ENCODE results near the gene NEK1.
"Not testable (repeated sequence)": the region's sequence is repeated elsewhere in the genome, so short reads cannot be mapped to it uniquely, and the experiment has no call there.

Gene NEK1

DNA sequence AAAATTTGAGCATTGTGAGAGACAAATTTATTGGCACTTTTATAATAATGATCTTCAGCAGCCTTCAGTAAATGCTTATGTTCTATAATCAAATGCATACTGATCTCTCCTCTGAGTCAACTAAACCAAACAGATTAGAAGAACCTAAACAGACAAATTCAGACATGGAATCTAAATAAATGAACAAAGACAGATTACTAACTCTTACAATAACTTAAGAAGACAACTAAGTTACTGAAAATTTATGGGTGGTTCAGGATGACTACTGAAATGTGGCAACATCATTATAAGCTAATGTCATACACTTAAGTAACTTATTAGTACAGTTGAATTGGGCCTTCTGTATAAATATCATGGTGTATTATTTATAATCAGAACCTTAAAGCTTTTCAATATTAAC, 127.3 kb downstream of the NEK1 start:
- no peak overlapping the region for H3K9ac ChIP-seq (ENCODE audit: low read length)
- H3K27ac ChIP-seq (ENCODE audit: low read length), result no peak overlapping the region
- no peak overlapping the region for H3K4me3 ChIP-seq (ENCODE audit: low read length)
- no peaks in the 10 kb centered on the region for H3K9me3 ChIP-seq (ENCODE audit: control insufficient read depth, low read depth, low read length)
- H3K27me3 ChIP-seq (ENCODE audit: control insufficient read depth, insufficient read depth, low read length), result no peaks in the 10 kb centered on the region
- no peaks in the 10 kb centered on the region for H3K36me3 ChIP-seq (ENCODE audit: control insufficient read depth, low read depth, low read length)
- H3K4me1 ChIP-seq (ENCODE audit: control insufficient read depth, low read depth, low read length), result no peaks in the 10 kb centered on the region

GRCh38 chr4:169484485-169484884, 127.9 kb downstream of the NEK1 start:
- H3K9ac ChIP-seq (ENCODE audit: low read length), result no peak overlapping the region
- no peaks in the 10 kb centered on the region for H3K9me3 ChIP-seq (ENCODE audit: control insufficient read depth, low read depth, low read length)
- H3K27me3 ChIP-seq (ENCODE audit: control insufficient read depth, insufficient read depth, low read length), result no peaks in the 10 kb centered on the region
- H3K4me1 ChIP-seq (ENCODE audit: control insufficient read depth, low read depth, low read length), result no peaks in the 10 kb centered on the region
- H3K36me3 ChIP-seq (ENCODE audit: control insufficient read depth, low read depth, low read length), result no peaks in the 10 kb centered on the region
- H3K4me3 ChIP-seq (ENCODE audit: low read length), result no peak overlapping the region
- H3K27ac ChIP-seq (ENCODE audit: low read length), result no peak overlapping the region

GRCh38 chr4:169464080-169464479, 148.3 kb downstream of the NEK1 start:
- Histone ChIP-seq H3K4me3 (ENCODE audit: low read length) (no peak overlapping the region), H3K36me3 (ENCODE audit: control insufficient read depth, low read depth, low read length) (no peaks in the 10 kb centered on the region), H3K27me3 (ENCODE audit: control insufficient read depth, insufficient read depth, low read length) (no peaks in the 10 kb centered on the region), H3K4me1 (ENCODE audit: control insufficient read depth, low read depth, low read length) (no peaks in the 10 kb centered on the region), H3K27ac (ENCODE audit: low read length) (no peak overlapping the region), H3K9ac (ENCODE audit: low read length) (no peak overlapping the region), H3K9me3 (ENCODE audit: control insufficient read depth, low read depth, low read length) (no peaks in the 10 kb centered on the region)

- no peaks in the 10 kb centered on the region for H3K9me3 ChIP-seq (ENCODE audit: control insufficient read depth, low read depth, low read length)
- H3K27me3 ChIP-seq (ENCODE audit: control insufficient read depth, insufficient read depth, low read length), result no peaks in the 10 kb centered on the region
- no peaks in the 10 kb centered on the region for H3K4me1 ChIP-seq (ENCODE audit: control insufficient read depth, low read depth, low read length)
- H3K36me3 ChIP-seq (ENCODE audit: control insufficient read depth, low read depth, low read length), result no peaks in the 10 kb centered on the region
- no peak overlapping the region for H3K4me3 ChIP-seq (ENCODE audit: low read length)
- no peak overlapping the region for H3K9ac ChIP-seq (ENCODE audit: low read length)
- no peak overlapping the region for H3K27ac ChIP-seq (ENCODE audit: low read length)
These were observed 152.3 kb downstream of the NEK1 start for GRCh38 chr4:169460081-169460480.

GRCh38 chr4:169458575-169458974, 153.8 kb downstream of the NEK1 start:
- no peak overlapping the region for H3K4me3 ChIP-seq (ENCODE audit: low read length)
- no peaks in the 10 kb centered on the region for H3K36me3 ChIP-seq (ENCODE audit: control insufficient read depth, low read depth, low read length)
- H3K27ac ChIP-seq (ENCODE audit: low read length), result no peak overlapping the region
- no peaks in the 10 kb centered on the region for H3K9me3 ChIP-seq (ENCODE audit: control insufficient read depth, low read depth, low read length)
- H3K4me1 ChIP-seq (ENCODE audit: control insufficient read depth, low read depth, low read length), result no peaks in the 10 kb centered on the region
- no peak overlapping the region for H3K9ac ChIP-seq (ENCODE audit: low read length)
- no peaks in the 10 kb centered on the region for H3K27me3 ChIP-seq (ENCODE audit: control insufficient read depth, insufficient read depth, low read length)

- not testable (repeated sequence) for H3K27me3 ChIP-seq (ENCODE audit: control insufficient read depth, insufficient read depth, low read length); H3K9ac ChIP-seq (ENCODE audit: low read length); H3K4me3 ChIP-seq (ENCODE audit: low read length); H3K27ac ChIP-seq (ENCODE audit: low read length); H3K36me3 ChIP-seq (ENCODE audit: control insufficient read depth, low read depth, low read length); H3K9me3 ChIP-seq (ENCODE audit: control insufficient read depth, low read depth, low read length); H3K4me1 ChIP-seq (ENCODE audit: control insufficient read depth, low read depth, low read length)
These were observed 159.7 kb downstream of the NEK1 start for GRCh38 chr4:169452644-169453043.

- H3K9me3 ChIP-seq (ENCODE audit: control insufficient read depth, low read depth, low read length); H3K36me3 ChIP-seq (ENCODE audit: control insufficient read depth, low read depth, low read length); H3K27ac ChIP-seq (ENCODE audit: low read length); H3K27me3 ChIP-seq (ENCODE audit: control insufficient read depth, insufficient read depth, low read length); H3K9ac ChIP-seq (ENCODE audit: low read length); H3K4me3 ChIP-seq (ENCODE audit: low read length); H3K4me1 ChIP-seq (ENCODE audit: control insufficient read depth, low read depth, low read length): not testable (repeated sequence)
These were observed 163.4 kb downstream of the NEK1 start for GRCh38 chr4:169448935-169449334.

DNA sequence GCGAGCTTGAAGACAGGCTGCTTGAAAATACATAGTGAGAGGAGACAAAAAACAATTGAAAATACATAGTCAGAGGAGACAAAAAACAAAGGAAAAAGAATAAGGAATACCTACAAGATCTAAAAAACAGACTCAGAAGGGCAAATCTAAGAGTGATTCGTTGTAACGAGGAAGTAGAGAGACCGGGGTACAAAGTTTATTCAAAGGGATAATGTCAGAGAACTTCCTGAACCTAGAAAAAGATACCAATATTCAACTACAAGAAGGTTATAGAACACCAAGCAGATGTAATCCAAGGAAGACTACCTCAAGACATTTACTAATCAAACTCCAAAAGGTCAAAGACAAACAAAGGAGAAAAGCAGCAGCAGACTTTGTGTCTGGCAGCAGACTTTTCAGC, 165.6 kb downstream of the NEK1 start:
- Histone ChIP-seq H3K9me3 (ENCODE audit: control insufficient read depth, low read depth, low read length) (no peaks in the 10 kb centered on the region), H3K9ac (ENCODE audit: low read length) (no peak overlapping the region), H3K4me1 (ENCODE audit: control insufficient read depth, low read depth, low read length) (no peaks in the 10 kb centered on the region), H3K36me3 (ENCODE audit: control insufficient read depth, low read depth, low read length) (no peaks in the 10 kb centered on the region), H3K4me3 (ENCODE audit: low read length) (no peak overlapping the region), H3K27ac (ENCODE audit: low read length) (no peak overlapping the region), H3K27me3 (ENCODE audit: control insufficient read depth, insufficient read depth, low read length) (no peaks in the 10 kb centered on the region)

- H3K36me3 ChIP-seq (ENCODE audit: control insufficient read depth, low read depth, low read length), result no peaks in the 10 kb centered on the region
- no peaks in the 10 kb centered on the region for H3K4me1 ChIP-seq (ENCODE audit: control insufficient read depth, low read depth, low read length)
- H3K27ac ChIP-seq (ENCODE audit: low read length), result no peak overlapping the region
- H3K4me3 ChIP-seq (ENCODE audit: low read length), result no peak overlapping the region
- H3K9ac ChIP-seq (ENCODE audit: low read length), result no peak overlapping the region
- no peaks in the 10 kb centered on the region for H3K27me3 ChIP-seq (ENCODE audit: control insufficient read depth, insufficient read depth, low read length)
- H3K9me3 ChIP-seq (ENCODE audit: control insufficient read depth, low read depth, low read length), result no peaks in the 10 kb centered on the region
These were observed 168.6 kb downstream of the NEK1 start for GRCh38 chr4:169443748-169444147.

- Histone ChIP-seq H3K9me3 (ENCODE audit: control insufficient read depth, low read depth, low read length) (no peaks in the 10 kb centered on the region), H3K27ac (ENCODE audit: low read length) (no peak overlapping the region), H3K36me3 (ENCODE audit: control insufficient read depth, low read depth, low read length) (no peaks in the 10 kb centered on the region), H3K9ac (ENCODE audit: low read length) (no peak overlapping the region), H3K4me1 (ENCODE audit: control insufficient read depth, low read depth, low read length) (no peaks in the 10 kb centered on the region), H3K4me3 (ENCODE audit: low read length) (no peak overlapping the region), H3K27me3 (ENCODE audit: control insufficient read depth, insufficient read depth, low read length) (no peaks in the 10 kb centered on the region)
These were observed 171.9 kb downstream of the NEK1 start for GRCh38 chr4:169440446-169440845.

DNA sequence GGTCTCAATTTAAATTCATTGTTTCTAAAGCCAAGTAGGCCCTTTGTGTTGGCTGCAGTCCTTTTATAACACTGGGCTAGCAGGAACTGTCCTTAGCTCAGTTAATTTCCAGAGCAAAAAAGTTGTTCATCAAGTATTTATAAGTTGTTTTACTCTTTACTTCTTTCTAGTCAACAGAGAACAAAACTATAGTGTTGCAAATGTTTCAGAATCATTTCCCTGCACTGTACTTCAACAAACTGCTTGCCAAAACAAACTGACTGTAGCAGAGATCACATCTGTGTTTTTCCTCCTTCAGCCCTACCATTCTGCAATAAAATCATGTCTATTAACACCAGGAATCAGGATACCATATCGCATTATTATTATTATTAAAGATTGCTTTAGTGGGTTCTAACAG, 173.1 kb downstream of the NEK1 start:
- Histone ChIP-seq H3K9ac (ENCODE audit: low read length) (no peak overlapping the region), H3K4me3 (ENCODE audit: low read length) (no peak overlapping the region), H3K4me1 (ENCODE audit: control insufficient read depth, low read depth, low read length) (no peaks in the 10 kb centered on the region), H3K9me3 (ENCODE audit: control insufficient read depth, low read depth, low read length) (no peaks in the 10 kb centered on the region), H3K27ac (ENCODE audit: low read length) (no peak overlapping the region), H3K27me3 (ENCODE audit: control insufficient read depth, insufficient read depth, low read length) (no peaks in the 10 kb centered on the region), H3K36me3 (ENCODE audit: control insufficient read depth, low read depth, low read length) (no peaks in the 10 kb centered on the region)

DNA sequence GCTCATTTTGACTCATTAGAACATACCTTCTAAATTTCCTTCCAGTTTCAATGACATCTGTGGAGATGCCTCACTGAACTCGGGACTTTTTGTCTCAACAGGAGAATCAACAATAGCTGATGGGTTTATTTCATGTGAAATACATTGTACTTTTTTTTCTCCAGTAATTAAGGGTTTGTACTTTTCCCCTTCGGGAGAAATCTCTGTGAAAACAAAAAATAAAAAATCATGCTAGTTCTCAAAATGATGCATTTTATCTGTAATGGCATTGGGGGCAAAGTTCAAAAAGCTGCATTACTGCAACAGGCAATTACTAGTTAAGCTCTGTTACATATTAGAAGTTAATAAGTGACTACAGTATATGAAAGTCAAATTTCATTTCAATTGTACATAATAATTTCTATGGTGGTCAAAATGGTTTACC, 174.3 kb downstream of the NEK1 start:
- no peaks in the 10 kb centered on the region for H3K9me3 ChIP-seq (ENCODE audit: control insufficient read depth, low read depth, low read length)
- H3K36me3 ChIP-seq (ENCODE audit: control insufficient read depth, low read depth, low read length), result no peaks in the 10 kb centered on the region
- H3K27me3 ChIP-seq (ENCODE audit: control insufficient read depth, insufficient read depth, low read length), result no peaks in the 10 kb centered on the region
- no peak overlapping the region for H3K27ac ChIP-seq (ENCODE audit: low read length)
- H3K4me1 ChIP-seq (ENCODE audit: control insufficient read depth, low read depth, low read length), result no peaks in the 10 kb centered on the region
- no peak overlapping the region for H3K4me3 ChIP-seq (ENCODE audit: low read length)
- H3K9ac ChIP-seq (ENCODE audit: low read length), result no peak overlapping the region
